Endothelial cell of umbilical vein (primary cell): Measurements from ENCODE around the gene RBPJ. TPM values are rescaled to one million over a fixed set of nuclear protein-coding genes. Genes with fewer than 3 reads are reported as not detected.

Source experiments
- BruUV-seq: library from RNA; stranded (reverse); fragments of 400-500 nt; replicated peaks from 2 replicates; lab custom pipeline; 2021; lab: Mats Ljungman, UMichigan
- CTCF ChIA-PET: fragments of 300-600, 350-600 bp; sonication (Branson Sonifier 250); formaldehyde crosslinking; loops from one replicate; lab custom pipeline; 2021; ENCODE audit warnings: antibody characterized with exemption, inconsistent platforms; lab: Charles Lee
- POLR2A ChIA-PET: fragments of 300-600, 350-600 bp; sonication (Branson Sonifier 250); formaldehyde crosslinking; loops from one replicate; lab custom pipeline; 2021; ENCODE audit warnings: antibody characterized with exemption, inconsistent platforms; lab: Charles Lee
- DNase-seq: peaks from one replicate; pipeline ENCODE4 v3.0.0-alpha.2; 2011; ENCODE audit warnings: low read depth, low spot score
- FAIRE-seq: peaks from 2 replicates; lab custom pipeline; 2011; peaks lifted over from hg19 to GRCh38; lab: Jason Lieb, UNC
- H2AFZ ChIP-seq: 2 replicates; pipeline ENCODE4 v1.6.0; 2012; ENCODE audit warnings: low read depth, low read length, control low read depth, inconsistent platforms
- H3K27ac ChIP-seq: 2 replicates; pipeline ENCODE4 v1.5.1; 2011; ENCODE audit warnings: low read depth, mild to moderate bottlenecking, control low read depth, low read length, moderate library complexity; ENCODE audit not compliant: insufficient read depth
- H3K27me3 ChIP-seq, 2 experiments: 2 replicates each; pipeline versions ENCODE4 v1.6.0 to v1.6.1; 2011; ENCODE audit warnings: low read length in 2 of 2, mixed read lengths in 1 of 2; ENCODE audit not compliant: control insufficient read depth in 2 of 2, insufficient read depth in 2 of 2
- H3K36me3 ChIP-seq, 2 experiments: 2 replicates in 1 of 2; 3 replicates in 1 of 2; pipeline ENCODE4 v1.5.1; 2011; ENCODE audit warnings: low read length in 2 of 2, mild to moderate bottlenecking in 1 of 2, moderate library complexity in 1 of 2; ENCODE audit not compliant: control insufficient read depth in 2 of 2, insufficient read depth in 2 of 2; ENCODE audit errors: extremely low read depth in 1 of 2
- H3K4me1 ChIP-seq: 3 replicates; pipeline ENCODE4 v1.5.1; 2011; ENCODE audit warnings: mild to moderate bottlenecking, low read length; ENCODE audit not compliant: control insufficient read depth, insufficient read depth; ENCODE audit errors: extremely low read depth
- H3K4me2 ChIP-seq: 2 replicates; pipeline ENCODE4 v1.6.1; 2011; ENCODE audit warnings: low read length, control low read depth, mixed read lengths; ENCODE audit not compliant: insufficient read depth
- H3K4me3 ChIP-seq, 3 experiments: fragments of 200-600 bp in 1 of 3; sonication (generic), shearing (Covaris generic) in 1 of 3; replicated peaks in 1 of 3; 2 replicates each; pipeline ENCODE4 v1.5.1; 2011 to 2016; ENCODE audit warnings: control low read depth in 3 of 3, low read length in 3 of 3, mild to moderate bottlenecking in 2 of 3, inconsistent platforms in 1 of 3, low read depth in 1 of 3, moderate library complexity in 1 of 3; ENCODE audit not compliant: insufficient read depth in 1 of 3
- H3K79me2 ChIP-seq: 2 replicates; pipeline ENCODE4 v1.6.0; 2012; ENCODE audit warnings: low read length, inconsistent platforms; ENCODE audit not compliant: control insufficient read depth, insufficient read depth
- H3K9ac ChIP-seq: replicated peaks from 2 replicates; pipeline ENCODE3; 2011; ENCODE audit warnings: low read length, control low read depth; ENCODE audit not compliant: insufficient read depth; ENCODE audit errors: extremely low read depth
- H3K9me1 ChIP-seq: replicated peaks from 3 replicates; pipeline ENCODE4 v1.6.0; 2011; ENCODE audit warnings: mild to moderate bottlenecking, low read length; ENCODE audit not compliant: control insufficient read depth, insufficient read depth; ENCODE audit errors: extremely low read depth
- H3K9me3 ChIP-seq: replicated peaks from 2 replicates; pipeline ENCODE4 v1.5.1; 2012; ENCODE audit warnings: low read length, inconsistent platforms; ENCODE audit not compliant: control insufficient read depth, insufficient read depth
- H4K20me1 ChIP-seq: replicated peaks from 2 replicates; pipeline ENCODE3; 2011; ENCODE audit warnings: mild to moderate bottlenecking, low read length; ENCODE audit not compliant: control insufficient read depth, insufficient read depth; ENCODE audit errors: extremely low read depth
- CTCF ChIP-seq, 2 donors: IDR thresholded peaks; 1 replicate in 1 of 2; 2 replicates in 1 of 2; pipeline ENCODE4 v1.5.1; 2011; ENCODE audit warnings: low read length in 2 of 2, mild to moderate bottlenecking in 2 of 2, moderate library complexity in 2 of 2, control low read depth in 1 of 2, inconsistent platforms in 1 of 2, low read depth in 1 of 2; ENCODE audit not compliant: insufficient read depth in 1 of 2; ENCODE audit errors: extremely low read depth in 1 of 2
- EZH2 ChIP-seq: IDR thresholded peaks from 2 replicates; pipeline ENCODE4 v1.6.1; 2012; ENCODE audit warnings: borderline replicate concordance, low read depth, mild to moderate bottlenecking, moderate library complexity, low read length, inconsistent platforms; ENCODE audit not compliant: severe bottlenecking
- FOS ChIP-seq: IDR thresholded peaks from 2 replicates; pipeline ENCODE4 v1.6.1; 2011; ENCODE audit warnings: mild to moderate bottlenecking, low read length, moderate library complexity, borderline replicate concordance; ENCODE audit not compliant: insufficient read depth
- GATA2 ChIP-seq: IDR thresholded peaks from 2 replicates; pipeline ENCODE4 v1.7.0; 2011; ENCODE audit warnings: low read depth, mild to moderate bottlenecking, moderate library complexity, mixed read lengths, low read length; ENCODE audit not compliant: insufficient read length, insufficient read depth
- JUN ChIP-seq: IDR thresholded peaks from 2 replicates; pipeline ENCODE4 v1.6.1; 2011; ENCODE audit warnings: borderline replicate concordance, low read depth; ENCODE audit not compliant: insufficient read length, insufficient read depth
- MAX ChIP-seq: IDR thresholded peaks from 2 replicates; pipeline ENCODE4 v1.6.1; 2011; ENCODE audit not compliant: insufficient read depth, insufficient read length
- MYC ChIP-seq: IDR thresholded peaks from one replicate; pipeline ENCODE4 v1.6.1; 2011; ENCODE audit warnings: mild to moderate bottlenecking, low read depth, low read length
- POLR2A ChIP-seq: IDR thresholded peaks from 2 replicates; pipeline ENCODE4 v1.6.1; 2012; ENCODE audit warnings: low read depth, mild to moderate bottlenecking, control low read depth, low read length
- POLR2AphosphoS5 ChIP-seq: IDR thresholded peaks from 2 replicates; pipeline ENCODE4 v1.6.1; 2012; ENCODE audit warnings: low read depth, mild to moderate bottlenecking, control low read depth, low read length, moderate library complexity; ENCODE audit not compliant: insufficient read depth
- dilution Hi-C: fragments of 300-500 bp; cut with MboI; formaldehyde crosslinking; loops from one replicate; pipeline ENCODE4 v1.15.0; 2019; ENCODE audit warnings: low sequenced_read_pairs; ENCODE audit not compliant: extremely low pct_ligation_motif_present
- intact Hi-C: fragments of 100-400 bp; cut with micrococcal nuclease; formaldehyde crosslinking; loops from one replicate; pipeline ENCODE4 v1.10.0; 2022
- polyA plus RNA-seq, 4 experiments: library from polyadenylated mRNA; depleted of rRNA in 3 of 4; stranded (reverse) in 3 of 4; unstranded in 1 of 4; fragments of >200 nt; gene quantifications; 2 replicates each; pipeline versions ENCODE4 v1.2.1 to v1.2.3, GENCODE V29; 2011 to 2012; ENCODE audit warnings: missing spikeins in 1 of 4
- total RNA-seq: library from RNA; stranded (reverse); gene quantifications from 2 replicates; pipeline ENCODE4 v1.2.3, GENCODE V29; 2021

RBPJ gene
- total and polyA plus RNA-seq, 2 donors (not counting 3 experiments of a cell fraction or from before 2014, with no cell fraction given) = 17.0 to 42.9 TPM

- H3K27ac ChIP-seq = no peak overlapping the region
- no peak for FAIRE-seq
- H3K4me1 ChIP-seq = no peaks in the 10 kb centered on the region
- intact Hi-C loops (no loop called here), dilution Hi-C loops (no loop called here)
- no peak overlapping the region for H3K9ac ChIP-seq
- no peak for DNase-seq
- ChIA-PET CTCF (no interaction called here), POLR2A (no interaction called here)
- no peaks in the 10 kb centered on the region for H3K9me1 ChIP-seq
- H3K79me2 ChIP-seq = no peaks in the 10 kb centered on the region
- no peak overlapping the region for H2AFZ ChIP-seq
- no peak overlapping the region for H3K4me2 ChIP-seq
- H3K9me3 ChIP-seq = no peaks in the 10 kb centered on the region
- H4K20me1 ChIP-seq = no peaks in the 10 kb centered on the region
- no peak overlapping the region for H3K4me3 ChIP-seq
- no TSS peak for BruUV-seq
- no peak for TF ChIP-seq JUN
- no peak for TF ChIP-seq MYC
- no peak for TF ChIP-seq MAX
- TF ChIP-seq CTCF (IDR thresholded peaks at IDR 0.05; ENCODE audit: extremely low read depth in 1 of 2, insufficient read depth in 1 of 2, low read depth in 1 of 2, low read length in 2 of 2) = no peak
- no peak for TF ChIP-seq POLR2AphosphoS5
- no peak for TF ChIP-seq EZH2
- TF ChIP-seq FOS = no peak
- TF ChIP-seq POLR2A = no peak
- TF ChIP-seq GATA2 = no peak
- H3K27me3 ChIP-seq = no peaks in the 10 kb centered on the region
- H3K36me3 ChIP-seq = no peaks in the 10 kb centered on the region
These were observed 49.1 kb upstream of the RBPJ start for GRCh38 chr4:26271703-26272102.
